OCI-LY1 (cell line): ENCODE measurements around the gene ORAI3.

Source experiments
- H2AFZ ChIP-seq: fragments of 200-600 bp; sonication (generic), shearing (Covaris generic); 2 replicates; pipeline ENCODE4 v1.6.0; 2014; ENCODE audit warnings: antibody characterized with exemption, mild to moderate bottlenecking, low read length
- H3F3A ChIP-seq: fragments of 200-600 bp; sonication (generic), shearing (Covaris generic); 2 replicates; pipeline ENCODE4 v1.6.0; 2014; ENCODE audit warnings: mild to moderate bottlenecking, antibody characterized with exemption, low read length, moderate library complexity; ENCODE audit not compliant: insufficient read depth
- H3K27ac ChIP-seq: fragments of 200-600 bp; sonication (generic); 2 replicates; pipeline ENCODE4 v1.5.1; 2014; ENCODE audit warnings: low read length, mixed run types, mild to moderate bottlenecking, low read depth; ENCODE audit not compliant: poor library complexity, severe bottlenecking
- H3K27me3 ChIP-seq: fragments of 200-600 bp; sonication (generic); 2 replicates; pipeline ENCODE4 v1.6.0; 2014; ENCODE audit warnings: antibody characterized with exemption, mild to moderate bottlenecking, low read length, moderate library complexity; ENCODE audit not compliant: insufficient read depth
- H3K36me3 ChIP-seq: fragments of 200-600 bp; sonication (generic); 2 replicates; pipeline ENCODE4 v1.6.1; 2014; ENCODE audit warnings: mild to moderate bottlenecking, antibody characterized with exemption, low read length, moderate library complexity, mixed read lengths; ENCODE audit not compliant: insufficient read depth
- H3K4me1 ChIP-seq: fragments of 200-600 bp; sonication (generic); 2 replicates; pipeline ENCODE4 v1.5.1; 2014; ENCODE audit warnings: mild to moderate bottlenecking, low read length, moderate library complexity; ENCODE audit not compliant: insufficient read depth, severe bottlenecking
- H3K4me2 ChIP-seq: fragments of 200-600 bp; sonication (generic), shearing (Covaris generic); 2 replicates; pipeline ENCODE4 v1.6.1; 2014; ENCODE audit warnings: low read length
- H3K4me3 ChIP-seq: fragments of 200-600 bp; sonication (generic); 2 replicates; pipeline ENCODE4 v1.5.1; 2014; ENCODE audit warnings: low read length, low read depth, mild to moderate bottlenecking, mixed read lengths; ENCODE audit not compliant: poor library complexity, severe bottlenecking
- H3K79me2 ChIP-seq: fragments of 200-600 bp; shearing (Covaris generic); 2 replicates; pipeline ENCODE4 v1.6.1; 2016; ENCODE audit warnings: mixed run types, low read length, mixed read lengths; ENCODE audit not compliant: insufficient read depth
- H3K9ac ChIP-seq: fragments of 200-600 bp; sonication (generic), shearing (Covaris generic); 2 replicates; pipeline ENCODE4 v1.6.1; 2014; ENCODE audit warnings: mild to moderate bottlenecking, low read length, mixed read lengths
- H3K9me2 ChIP-seq: fragments of 200-600 bp; sonication (generic), shearing (Covaris generic); 2 replicates; pipeline ENCODE4 v1.6.1; 2014; ENCODE audit warnings: low read depth, mild to moderate bottlenecking, low read length, mixed read lengths
- H3K9me3 ChIP-seq: fragments of 200-600 bp; shearing (Covaris generic); 2 replicates; pipeline ENCODE4 v1.6.1; 2014; ENCODE audit warnings: low read length, mixed read lengths
- H4K20me1 ChIP-seq: fragments of 200-600 bp; sonication (generic), shearing (Covaris generic); 2 replicates; pipeline ENCODE4 v1.6.0; 2016; ENCODE audit warnings: mild to moderate bottlenecking, low read length; ENCODE audit not compliant: insufficient read depth
- EZH2 ChIP-seq: fragments of 200-600 bp; sonication (generic), shearing (Covaris generic); IDR thresholded peaks from 2 replicates; pipeline ENCODE4 v1.8.0; 2017; ENCODE audit warnings: borderline replicate concordance, mixed run types, mild to moderate bottlenecking, antibody characterized with exemption, low read length, moderate library complexity, mixed read lengths
- TF ChIP-seq, protein P1 (sequence below): fragments of 200-600 bp; sonication (generic), shearing (Covaris generic); IDR thresholded peaks from 2 replicates; pipeline ENCODE4 v1.5.1; 2017; ENCODE audit warnings: mild to moderate bottlenecking, antibody characterized with exemption, low read length, moderate library complexity, mixed read lengths

The ORAI3 gene

GRCh38 chr16:30985401-30986128 is 36.7 kb downstream of the ORAI3 start:
- Histone ChIP-seq H3F3A (no peaks in the 10 kb centered on the region), H3K9me2 (no peaks in the 10 kb centered on the region), H3K4me2 (no peak overlapping the region), H3K4me3 (no peak overlapping the region), H3K79me2 (no peaks in the 10 kb centered on the region), H4K20me1 (no peaks in the 10 kb centered on the region), H3K27ac (no peak overlapping the region), H3K4me1 (peaks cover 25% of the 10 kb centered on the region), H3K9ac (no peak overlapping the region), H3K9me3 (no peaks in the 10 kb centered on the region), H3K36me3 (peaks cover 35% of the 10 kb centered on the region), H3K27me3 (no peaks in the 10 kb centered on the region), H2AFZ (no peak overlapping the region)
- TF ChIP-seq EZH2: no peak
- TF ChIP-seq, protein P1, sequence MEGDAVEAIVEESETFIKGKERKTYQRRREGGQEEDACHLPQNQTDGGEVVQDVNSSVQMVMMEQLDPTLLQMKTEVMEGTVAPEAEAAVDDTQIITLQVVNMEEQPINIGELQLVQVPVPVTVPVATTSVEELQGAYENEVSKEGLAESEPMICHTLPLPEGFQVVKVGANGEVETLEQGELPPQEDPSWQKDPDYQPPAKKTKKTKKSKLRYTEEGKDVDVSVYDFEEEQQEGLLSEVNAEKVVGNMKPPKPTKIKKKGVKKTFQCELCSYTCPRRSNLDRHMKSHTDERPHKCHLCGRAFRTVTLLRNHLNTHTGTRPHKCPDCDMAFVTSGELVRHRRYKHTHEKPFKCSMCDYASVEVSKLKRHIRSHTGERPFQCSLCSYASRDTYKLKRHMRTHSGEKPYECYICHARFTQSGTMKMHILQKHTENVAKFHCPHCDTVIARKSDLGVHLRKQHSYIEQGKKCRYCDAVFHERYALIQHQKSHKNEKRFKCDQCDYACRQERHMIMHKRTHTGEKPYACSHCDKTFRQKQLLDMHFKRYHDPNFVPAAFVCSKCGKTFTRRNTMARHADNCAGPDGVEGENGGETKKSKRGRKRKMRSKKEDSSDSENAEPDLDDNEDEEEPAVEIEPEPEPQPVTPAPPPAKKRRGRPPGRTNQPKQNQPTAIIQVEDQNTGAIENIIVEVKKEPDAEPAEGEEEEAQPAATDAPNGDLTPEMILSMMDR: no peak

- no peak overlapping the region for H3K27ac ChIP-seq
- peaks cover 27% of the 10 kb centered on the region for H3K36me3 ChIP-seq
- no peak overlapping the region for H3K4me2 ChIP-seq
- no peaks in the 10 kb centered on the region for H3K79me2 ChIP-seq
- H2AFZ ChIP-seq: no peak overlapping the region
- no peaks in the 10 kb centered on the region for H3K9me2 ChIP-seq
- no peaks in the 10 kb centered on the region for H4K20me1 ChIP-seq
- H3K27me3 ChIP-seq: no peaks in the 10 kb centered on the region
- no peaks in the 10 kb centered on the region for H3K9me3 ChIP-seq
- H3K4me1 ChIP-seq: peaks cover 25% of the 10 kb centered on the region
- H3K4me3 ChIP-seq: no peak overlapping the region
- H3F3A ChIP-seq: no peaks in the 10 kb centered on the region
- H3K9ac ChIP-seq: no peak overlapping the region
- TF ChIP-seq, protein P1: no peak
- no peak for TF ChIP-seq EZH2
Measured at GRCh38 chr16:30986129-30986991, 37.5 kb downstream of the ORAI3 start.

GRCh38 chr16:30987581-30988190 is 38.8 kb downstream of the ORAI3 start:
- Histone ChIP-seq H3K4me3 (no peak overlapping the region), H2AFZ (no peak overlapping the region), H3K27me3 (no peaks in the 10 kb centered on the region), H3K9ac (no peak overlapping the region), H3K4me2 (no peak overlapping the region), H3K79me2 (no peaks in the 10 kb centered on the region), H4K20me1 (no peaks in the 10 kb centered on the region), H3K36me3 (peaks cover 18% of the 10 kb centered on the region; the same call in 1 of the 2 replicates), H3F3A (no peaks in the 10 kb centered on the region), H3K9me3 (no peaks in the 10 kb centered on the region), H3K4me1 (peaks cover 33% of the 10 kb centered on the region), H3K27ac (no peak overlapping the region), H3K9me2 (no peaks in the 10 kb centered on the region)
- no peak for TF ChIP-seq EZH2
- TF ChIP-seq, protein P1: no peak
